Hepatocyte (in vitro differentiated cells): ENCODE results near the gene TPD52L2. TPM values are rescaled to one million over a fixed set of nuclear protein-coding genes. Genes with fewer than 3 reads are reported as not detected.

Source experiments
- DNase-seq: peaks from one replicate; pipeline ENCODE4 v3.0.0-alpha.2; 2016; ENCODE audit warnings: low spot score
- H2AFZ ChIP-seq: fragments of 200-600 bp; sonication (generic); 2 replicates; pipeline ENCODE4 v1.6.0; 2016; ENCODE audit warnings: antibody characterized with exemption, mild to moderate bottlenecking
- H3K27ac ChIP-seq: fragments of 200-600 bp; sonication (generic); 2 replicates; pipeline ENCODE4 v1.5.1; 2016; ENCODE audit warnings: mild to moderate bottlenecking
- H3K27me3 ChIP-seq: fragments of 200-600 bp; sonication (generic); 2 replicates; pipeline ENCODE4 v1.6.1; 2016
- H3K36me3 ChIP-seq: fragments of 200-600 bp; sonication (generic); replicated peaks from 2 replicates; pipeline ENCODE4 v1.5.1; 2016; ENCODE audit warnings: low read depth; ENCODE audit not compliant: insufficient read depth
- H3K4me1 ChIP-seq: fragments of 200-600 bp; sonication (generic); 2 replicates; pipeline ENCODE4 v1.5.1; 2016; ENCODE audit warnings: mild to moderate bottlenecking, moderate library complexity; ENCODE audit not compliant: insufficient read depth
- H3K4me2 ChIP-seq: fragments of 200-600 bp; sonication (generic); 2 replicates; pipeline ENCODE4 v1.6.0; 2016
- H3K4me3 ChIP-seq: fragments of 200-600 bp; sonication (generic); 2 replicates; pipeline ENCODE4 v1.5.1; 2016; ENCODE audit warnings: mild to moderate bottlenecking
- H3K79me2 ChIP-seq: fragments of 200-600 bp; sonication (generic); 2 replicates; pipeline ENCODE4 v1.6.0; 2017; ENCODE audit warnings: mild to moderate bottlenecking
- H3K9me2 ChIP-seq: fragments of 200-600 bp; sonication (generic); replicated peaks from 2 replicates; pipeline ENCODE4 v1.6.0; 2017; ENCODE audit warnings: mild to moderate bottlenecking; ENCODE audit not compliant: insufficient read depth
- H3K9me3 ChIP-seq: fragments of 200-600 bp; sonication (generic); 2 replicates; pipeline ENCODE4 v1.5.1; 2016; ENCODE audit warnings: low read depth, mild to moderate bottlenecking
- H4K20me1 ChIP-seq: fragments of 200-600 bp; sonication (generic); 2 replicates; pipeline ENCODE4 v1.6.0; 2016; ENCODE audit warnings: mild to moderate bottlenecking; ENCODE audit not compliant: insufficient read depth, poor library complexity, severe bottlenecking
- EZH2 ChIP-seq: fragments of 200-600 bp; sonication (generic); IDR thresholded peaks from 2 replicates; pipeline ENCODE4 v1.6.1; 2016; ENCODE audit warnings: antibody characterized with exemption, mild to moderate bottlenecking, borderline replicate concordance
- EZH2phosphoT487 ChIP-seq: fragments of 200-600 bp; sonication (generic); IDR thresholded peaks from one replicate; pipeline ENCODE4 v1.6.1; 2018; ENCODE audit warnings: antibody characterized with exemption, mild to moderate bottlenecking, low read depth, moderate library complexity; ENCODE audit not compliant: unreplicated experiment, severe bottlenecking
- WGBS: methylation state at CpG from one replicate; pipeline ENCODE4 v1.1.6; 2016; ENCODE audit warnings: low lambda C conversion rate; ENCODE audit errors: missing lambda C conversion rate; 5-methylcytosine and 5-hydroxymethylcytosine counted together
- polyA plus RNA-seq: library from polyadenylated mRNA; unstranded; fragments of >200 nt; fragmentation: Nextera tagmentation; extraction: Ambion mirVana; gene quantifications from 2 replicates; pipeline ENCODE4 v1.2.1, GENCODE V29; 2016
- total RNA-seq: library from RNA; depleted of rRNA; stranded (reverse); fragments of >200 nt; gene quantifications from 2 replicates; pipeline ENCODE4 v1.2.3, GENCODE V29; 2014
- TF ChIP-seq, protein P1 (sequence below): fragments of 200-600 bp; sonication (generic); IDR thresholded peaks from 2 replicates; pipeline ENCODE4 v1.5.1; 2016; ENCODE audit warnings: antibody characterized with exemption, mild to moderate bottlenecking; ENCODE audit not compliant: poor library complexity

The TPD52L2 gene
- total and polyA plus RNA-seq, 2 experiments from 2014 or later: 83.2 to 93.8 TPM

DNA sequence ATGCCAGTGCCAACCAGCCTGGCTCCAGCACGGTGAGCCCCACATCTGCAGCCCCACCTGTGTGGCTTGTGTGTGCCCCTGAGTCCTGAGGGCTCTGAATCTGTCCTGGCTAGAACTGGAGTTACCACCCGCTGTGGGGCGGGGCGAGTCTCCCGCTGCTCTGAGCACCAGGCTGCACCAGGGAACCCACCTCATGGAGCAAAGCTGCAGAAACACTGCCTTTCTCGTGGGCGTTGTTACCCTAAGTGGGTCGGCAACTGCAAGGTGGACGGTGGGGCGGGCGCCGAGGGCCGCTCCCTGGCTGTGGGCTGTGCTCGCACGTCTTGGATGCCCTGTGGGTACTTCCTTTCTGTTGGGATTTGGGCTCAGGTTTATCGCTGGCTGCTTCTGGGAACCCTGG lies 21.3 kb upstream of the TPD52L2 start:
- no peak overlapping the region for H3K4me3 ChIP-seq
- no peaks in the 10 kb centered on the region for H3K36me3 ChIP-seq
- no peak overlapping the region for H2AFZ ChIP-seq
- no peaks in the 10 kb centered on the region for H3K79me2 ChIP-seq
- TF ChIP-seq EZH2 (no peak), EZH2phosphoT487 (no peak)
- TF ChIP-seq, protein P1, sequence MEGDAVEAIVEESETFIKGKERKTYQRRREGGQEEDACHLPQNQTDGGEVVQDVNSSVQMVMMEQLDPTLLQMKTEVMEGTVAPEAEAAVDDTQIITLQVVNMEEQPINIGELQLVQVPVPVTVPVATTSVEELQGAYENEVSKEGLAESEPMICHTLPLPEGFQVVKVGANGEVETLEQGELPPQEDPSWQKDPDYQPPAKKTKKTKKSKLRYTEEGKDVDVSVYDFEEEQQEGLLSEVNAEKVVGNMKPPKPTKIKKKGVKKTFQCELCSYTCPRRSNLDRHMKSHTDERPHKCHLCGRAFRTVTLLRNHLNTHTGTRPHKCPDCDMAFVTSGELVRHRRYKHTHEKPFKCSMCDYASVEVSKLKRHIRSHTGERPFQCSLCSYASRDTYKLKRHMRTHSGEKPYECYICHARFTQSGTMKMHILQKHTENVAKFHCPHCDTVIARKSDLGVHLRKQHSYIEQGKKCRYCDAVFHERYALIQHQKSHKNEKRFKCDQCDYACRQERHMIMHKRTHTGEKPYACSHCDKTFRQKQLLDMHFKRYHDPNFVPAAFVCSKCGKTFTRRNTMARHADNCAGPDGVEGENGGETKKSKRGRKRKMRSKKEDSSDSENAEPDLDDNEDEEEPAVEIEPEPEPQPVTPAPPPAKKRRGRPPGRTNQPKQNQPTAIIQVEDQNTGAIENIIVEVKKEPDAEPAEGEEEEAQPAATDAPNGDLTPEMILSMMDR: no peak
- H3K9me2 ChIP-seq: no peaks in the 10 kb centered on the region
- H3K27ac ChIP-seq: no peak overlapping the region
- 77% methylated on average over 16 of the region's 16 CpGs for WGBS
- H4K20me1 ChIP-seq: no peaks in the 10 kb centered on the region
- H3K4me1 ChIP-seq: peaks cover 19% of the 10 kb centered on the region
- no peaks in the 10 kb centered on the region for H3K27me3 ChIP-seq
- H3K9me3 ChIP-seq: no peaks in the 10 kb centered on the region
- H3K4me2 ChIP-seq: no peak overlapping the region
- DNase-seq: no peak

- WGBS: 85% methylated on average over 8 of the region's 9 CpGs
- no peaks in the 10 kb centered on the region for H4K20me1 ChIP-seq
Observed at GRCh38 chr20:63844511-63844991, 20.5 kb upstream of the TPD52L2 start.

GRCh38 chr20:63846128-63846771 lies 18.8 kb upstream of the TPD52L2 start:
- Histone ChIP-seq H3K4me2 (peak overlapping the region; percentile 76), H3K27ac (peak overlapping the region; percentile 27), H3K9me2 (no peaks in the 10 kb centered on the region), H3K4me1 (peaks cover 19% of the 10 kb centered on the region), H3K36me3 (no peaks in the 10 kb centered on the region), H2AFZ (no peak overlapping the region), H3K27me3 (no peaks in the 10 kb centered on the region), H3K79me2 (no peaks in the 10 kb centered on the region), H3K9me3 (no peaks in the 10 kb centered on the region), H4K20me1 (no peaks in the 10 kb centered on the region), H3K4me3 (no peak overlapping the region)
- peak; percentile 67 for DNase-seq
- TF ChIP-seq, protein P1: no peak
- TF ChIP-seq EZH2phosphoT487 (no peak), EZH2 (no peak)
- 5% methylated on average over 21 of the region's 24 CpGs for WGBS

More at GRCh38 chr20:63844511-63844991, 20.5 kb upstream of the TPD52L2 start:
- Histone ChIP-seq H3K36me3 (no peaks in the 10 kb centered on the region), H3K27me3 (no peaks in the 10 kb centered on the region), H3K4me3 (no peak overlapping the region), H3K27ac (no peak overlapping the region), H2AFZ (no peak overlapping the region), H3K9me2 (no peaks in the 10 kb centered on the region), H3K4me1 (peaks cover 19% of the 10 kb centered on the region), H3K79me2 (no peaks in the 10 kb centered on the region), H3K9me3 (no peaks in the 10 kb centered on the region), H3K4me2 (no peak overlapping the region)
- TF ChIP-seq EZH2phosphoT487: no peak
- TF ChIP-seq, protein P1: no peak
- no peak for DNase-seq
